H1 (cell line): ENCODE measurements around the gene CRYBB1. TPM values are rescaled to one million over a fixed set of nuclear protein-coding genes. Genes with fewer than 3 reads are reported as not detected.
A peak's percentile ranks its signal among the peaks of the same experiment; 100 is the strongest.

Source experiments
- CTCF ChIA-PET: fragments of 300-600 bp; sonication (Branson Sonifier 250); formaldehyde crosslinking; loops from one replicate; lab custom pipeline; 2021; ENCODE audit not compliant: partially characterized antibody; lab: Charles Lee
- POLR2A ChIA-PET: fragments of 300-600 bp; sonication (Branson Sonifier 250); formaldehyde crosslinking; loops from one replicate; lab custom pipeline; 2021; ENCODE audit warnings: inconsistent platforms; ENCODE audit not compliant: partially characterized antibody; lab: Charles Lee
- DNase-seq, 2 experiments: peaks; one replicate each; pipeline versions ENCODE4 v3.0.0 to v3.0.0-alpha.2; 2010 to 2022; ENCODE audit warnings: low spot score in 2 of 2, low read depth in 1 of 2, mixed read lengths in 1 of 2
- FAIRE-seq: peaks from 2 replicates; lab custom pipeline; 2011; peaks lifted over from hg19 to GRCh38; lab: Jason Lieb, UNC
- H2AFZ ChIP-seq: 2 replicates; pipeline ENCODE4 v1.8.1; 2012; ENCODE audit warnings: low read length, inconsistent platforms
- H2AK5ac ChIP-seq: 2 replicates; pipeline ENCODE4 v1.6.1; 2013; ENCODE audit warnings: low read depth, low read length
- H2BK120ac ChIP-seq: replicated peaks from 2 replicates; pipeline ENCODE3; 2013; ENCODE audit warnings: low read depth, low read length, inconsistent platforms
- H2BK12ac ChIP-seq: 2 replicates; pipeline ENCODE4 v1.6.1; 2013; ENCODE audit warnings: low read depth, low read length
- H2BK15ac ChIP-seq: 2 replicates; pipeline ENCODE4 v1.6.1; 2013; ENCODE audit warnings: low read length
- H2BK20ac ChIP-seq: 2 replicates; pipeline ENCODE4 v1.6.1; 2013; ENCODE audit warnings: low read length
- H2BK5ac ChIP-seq: 2 replicates; pipeline ENCODE4 v1.6.1; 2013; ENCODE audit warnings: low read depth, low read length
- H3K14ac ChIP-seq: 2 replicates; pipeline ENCODE4 v1.6.1; 2013; ENCODE audit warnings: inconsistent platforms; ENCODE audit not compliant: insufficient read length
- H3K18ac ChIP-seq: 2 replicates; pipeline ENCODE4 v1.6.1; 2013; ENCODE audit warnings: low read length; ENCODE audit errors: extremely low read depth
- H3K23ac ChIP-seq: 2 replicates; pipeline ENCODE4 v1.6.1; 2013; ENCODE audit warnings: inconsistent platforms; ENCODE audit not compliant: insufficient read length
- H3K23me2 ChIP-seq: 2 replicates; pipeline ENCODE4 v1.6.1; 2013; ENCODE audit warnings: low read depth, low read length
- H3K27ac ChIP-seq: 2 replicates; pipeline ENCODE4 v1.6.1; 2011; ENCODE audit warnings: low read depth, low read length, inconsistent platforms
- H3K27me3 ChIP-seq, 4 experiments: replicated peaks in 1 of 4; 1 replicate in 1 of 4; 2 replicates in 3 of 4; pipeline versions ENCODE4 v1.6.1 to v1.8.1; 2011 to 2013; ENCODE audit warnings: low read length in 3 of 4, mild to moderate bottlenecking in 3 of 4, inconsistent platforms in 2 of 4, mixed read lengths in 2 of 4, moderate library complexity in 1 of 4; ENCODE audit not compliant: control insufficient read depth in 3 of 4, insufficient read depth in 3 of 4; ENCODE audit errors: extremely low read depth in 1 of 4
- H3K36me3 ChIP-seq, 4 experiments: 2 replicates each; pipeline versions ENCODE4 v1.6.1 to v1.8.1; 2011 to 2013; ENCODE audit warnings: mild to moderate bottlenecking in 4 of 4, low read length in 3 of 4, moderate library complexity in 2 of 4, control low read depth in 1 of 4, inconsistent platforms in 1 of 4; ENCODE audit not compliant: insufficient read depth in 4 of 4, control insufficient read depth in 2 of 4
- H3K4ac ChIP-seq: replicated peaks from 2 replicates; pipeline ENCODE3; 2013; ENCODE audit warnings: low read length, low read depth, mixed read lengths, inconsistent platforms; ENCODE audit not compliant: insufficient read length
- H3K4me1 ChIP-seq, 4 experiments: replicated peaks in 1 of 4; 1 replicate in 1 of 4; 2 replicates in 3 of 4; pipeline versions ENCODE4 v1.6.1 to v1.8.1; 2011 to 2013; ENCODE audit warnings: low read length in 3 of 4, inconsistent platforms in 2 of 4, mixed read lengths in 1 of 4; ENCODE audit not compliant: insufficient read depth in 4 of 4, control insufficient read depth in 3 of 4
- H3K4me2 ChIP-seq, 2 experiments: 2 replicates each; pipeline versions ENCODE4 v1.6.1 to v1.8.1; 2011 to 2013; ENCODE audit warnings: low read depth in 2 of 2, low read length in 2 of 2, control low read depth in 1 of 2, inconsistent platforms in 1 of 2, mild to moderate bottlenecking in 1 of 2; ENCODE audit not compliant: insufficient read depth in 1 of 2
- H3K4me3 ChIP-seq, 4 experiments: fragments of 200-600, 300-600 bp in 1 of 4; sonication (generic), shearing (Covaris generic), sonication (Bioruptor Twin) in 1 of 4; 2 replicates each; pipeline versions ENCODE4 v1.5.1 to v1.8.1; 2011 to 2016; ENCODE audit warnings: low read length in 4 of 4, low read depth in 3 of 4, control low read depth in 2 of 4, inconsistent platforms in 2 of 4, mild to moderate bottlenecking in 2 of 4, mixed read lengths in 1 of 4, moderate library complexity in 1 of 4; ENCODE audit not compliant: insufficient read depth in 2 of 4; ENCODE audit errors: extremely low read depth in 1 of 4
- H3K56ac ChIP-seq: replicated peaks from 2 replicates; pipeline ENCODE3; 2013; ENCODE audit warnings: low read depth, mild to moderate bottlenecking, mixed read lengths, low read length, inconsistent platforms; ENCODE audit not compliant: insufficient read length
- H3K79me1 ChIP-seq: 2 replicates; pipeline ENCODE4 v1.6.1; 2013; ENCODE audit warnings: low read depth, low read length, control low read depth
- H3K79me2 ChIP-seq, 2 experiments: 2 replicates each; pipeline versions ENCODE4 v1.6.1 to v1.8.1; 2012 to 2013; ENCODE audit warnings: low read length in 2 of 2, mild to moderate bottlenecking in 2 of 2, inconsistent platforms in 1 of 2; ENCODE audit not compliant: insufficient read depth in 2 of 2, control insufficient read depth in 1 of 2
- H3K9ac ChIP-seq, 4 experiments: replicated peaks in 1 of 4; 1 replicate in 1 of 4; 2 replicates in 3 of 4; pipeline versions ENCODE4 v1.6.1 to v1.8.1; 2011 to 2013; ENCODE audit warnings: low read depth in 3 of 4, low read length in 3 of 4, control low read depth in 2 of 4, mild to moderate bottlenecking in 2 of 4, moderate library complexity in 2 of 4, inconsistent platforms in 1 of 4; ENCODE audit errors: extremely low read depth in 1 of 4
- H3K9me3 ChIP-seq, 2 experiments: 2 replicates each; pipeline versions ENCODE4 v1.6.1 to v1.8.1; 2012 to 2013; ENCODE audit warnings: mild to moderate bottlenecking in 2 of 2, moderate library complexity in 2 of 2, control low read depth in 1 of 2, inconsistent platforms in 1 of 2, low read depth in 1 of 2, low read length in 1 of 2, mixed read lengths in 1 of 2; ENCODE audit not compliant: insufficient read depth in 2 of 2
- H4K20me1 ChIP-seq, 2 experiments: replicated peaks in 1 of 2; 2 replicates each; pipeline versions ENCODE3 to v1.8.1; 2011 to 2013; ENCODE audit warnings: inconsistent platforms in 2 of 2, low read length in 2 of 2, mild to moderate bottlenecking in 1 of 2; ENCODE audit not compliant: insufficient read depth in 2 of 2, control insufficient read depth in 1 of 2
- H4K5ac ChIP-seq: 2 replicates; pipeline ENCODE4 v1.6.1; 2013; ENCODE audit warnings: low read length, low read depth, mixed read lengths, inconsistent platforms; ENCODE audit not compliant: insufficient read length
- H4K8ac ChIP-seq: 2 replicates; pipeline ENCODE4 v1.8.0; 2013; ENCODE audit warnings: mild to moderate bottlenecking, moderate library complexity, low read length, inconsistent platforms; ENCODE audit not compliant: insufficient read depth; ENCODE audit errors: extremely low read depth
- H4K91ac ChIP-seq: replicated peaks from 2 replicates; pipeline ENCODE3; 2013; ENCODE audit warnings: low read length, mixed read lengths, inconsistent platforms; ENCODE audit not compliant: insufficient read length
- MAFK ChIP-seq: IDR thresholded peaks from 2 replicates; pipeline ENCODE4 v1.6.1; 2012; ENCODE audit warnings: low read depth, mild to moderate bottlenecking, improper control_type of control experiment, low read length
- RFX5 ChIP-seq: IDR thresholded peaks from 2 replicates; pipeline ENCODE4 v1.6.1; 2011; ENCODE audit warnings: low read depth, low read length, improper control_type of control experiment, borderline replicate concordance
- SIN3A ChIP-seq, 2 experiments: IDR thresholded peaks in 1 of 2; conservative IDR thresholded peaks in 1 of 2; 2 replicates each; pipeline ENCODE4 v1.6.1; 2011 to 2012; ENCODE audit warnings: low read length in 2 of 2, improper control_type of control experiment in 1 of 2, low read depth in 1 of 2, mild to moderate bottlenecking in 1 of 2
- WGBS, 2 experiments: shearing (Covaris generic) in 1 of 2; methylation state at CpG; one replicate each; pipeline versions ENCODE4 v1.1.6 to v1.1.7; 2013 to 2015; ENCODE audit warnings: low lambda C conversion rate in 2 of 2, mixed read lengths in 2 of 2, inconsistent platforms in 1 of 2, low coverage in 1 of 2, missing lambda C conversion rate in 1 of 2; ENCODE audit not compliant: insufficient replicate concordance in 2 of 2, insufficient coverage in 1 of 2, insufficient read length in 1 of 2; ENCODE audit errors: extremely low coverage in 1 of 2, missing lambda C conversion rate in 1 of 2; 5-methylcytosine and 5-hydroxymethylcytosine counted together
- polyA plus RNA-seq, 7 experiments: library from polyadenylated mRNA; depleted of rRNA in 3 of 7; stranded (reverse) in 5 of 7; unstranded in 2 of 7; fragments of >200 nt in 5 of 7; fragments of 200-250 nt in 2 of 7; gene quantifications; 1 replicate in 5 of 7; 2 replicates in 1 of 7; 4 replicates in 1 of 7; pipeline versions ENCODE4 v1.2.1 to v1.2.3, GENCODE V29; 2011 to 2013; ENCODE audit warnings: missing spikeins in 2 of 7, mixed read lengths in 2 of 7
- total RNA-seq: library from RNA; stranded (reverse); fragmentation: NEBNext Ultra II Directional; extraction: Animal tissue kit (Norgen Biotek cat#: 25700); gene quantifications from 2 replicates; pipeline ENCODE4 v1.2.1, GENCODE V29; 2021
- TF ChIP-seq, protein P1 (sequence below): IDR thresholded peaks from 2 replicates; pipeline ENCODE4 v1.6.1; 2012; ENCODE audit warnings: inconsistent platforms

The CRYBB1 gene
- total and polyA plus RNA-seq, 2 of the 8 experiments (the other 6 are each of a cell fraction or from before 2014, with no cell fraction given): 1.7 to 6.0 TPM

GRCh38 chr22:26635117-26635516, 17.3 kb upstream of the CRYBB1 start:
- H2BK5ac ChIP-seq: no peak overlapping the region
- H3K4me1 ChIP-seq: peaks cover 0 to under 1% (median 0%) of the 10 kb centered on the region in 4 experiments; a peak in 2 of 7 replicates
- H3K23ac ChIP-seq: no peak overlapping the region
- H2BK12ac ChIP-seq: 0 out of 2 replicates have a peak overlapping the region, but pooled peaks have one; percentile 68
- H4K5ac ChIP-seq: no peak overlapping the region
- no peak overlapping the region for H4K8ac ChIP-seq
- no peak overlapping the region for H3K14ac ChIP-seq
- no peak overlapping the region for H3K4ac ChIP-seq
- no peak overlapping the region for H2AK5ac ChIP-seq
- no peak overlapping the region for H3K4me3 ChIP-seq
- no peak overlapping the region for H2BK120ac ChIP-seq
- H4K91ac ChIP-seq: no peak overlapping the region
- H3K4me2 ChIP-seq: no peak overlapping the region
- H3K79me1 ChIP-seq: no peaks in the 10 kb centered on the region
- no peak overlapping the region for H3K56ac ChIP-seq
- no peak for FAIRE-seq
- no peak overlapping the region for H3K9ac ChIP-seq
- H3K27ac ChIP-seq: no peak overlapping the region
- H4K20me1 ChIP-seq: no peaks in the 10 kb centered on the region
- H3K79me2 ChIP-seq: no peaks in the 10 kb centered on the region
- ChIA-PET POLR2A (interaction anchor here (0.5 kb wide), 1 partner anchor 213 kb away, joined by 3 read pairs; no protein-coding TSS in a partner anchor), CTCF (interaction anchor here (1.0 kb wide), 1 partner anchor 49 kb away, joined by 3 read pairs; no protein-coding TSS in a partner anchor)
- no peaks in the 10 kb centered on the region for H3K36me3 ChIP-seq
- no peaks in the 10 kb centered on the region for H3K23me2 ChIP-seq
- no peak overlapping the region for H2AFZ ChIP-seq
- no peak overlapping the region for H3K18ac ChIP-seq
- WGBS, 2 experiments: 98% methylated on average over 2 of the region's 2 CpGs; no CpG with 5 or more reads in 1 of the 2 experiments
- no peaks in the 10 kb centered on the region for H3K9me3 ChIP-seq
- H3K27me3 ChIP-seq: no peaks in the 10 kb centered on the region
- DNase-seq: no peak
- no peak overlapping the region for H2BK15ac ChIP-seq
- H2BK20ac ChIP-seq: 0 out of 2 replicates have a peak overlapping the region, but pooled peaks have one; percentile 8
- no peak for TF ChIP-seq SIN3A (conservative IDR thresholded peaks at IDR 0.05 in 1 of 2, IDR thresholded peaks at IDR 0.05 in 1 of 2; ENCODE audit: low read depth in 1 of 2, low read length in 2 of 2)
- TF ChIP-seq, protein P1, sequence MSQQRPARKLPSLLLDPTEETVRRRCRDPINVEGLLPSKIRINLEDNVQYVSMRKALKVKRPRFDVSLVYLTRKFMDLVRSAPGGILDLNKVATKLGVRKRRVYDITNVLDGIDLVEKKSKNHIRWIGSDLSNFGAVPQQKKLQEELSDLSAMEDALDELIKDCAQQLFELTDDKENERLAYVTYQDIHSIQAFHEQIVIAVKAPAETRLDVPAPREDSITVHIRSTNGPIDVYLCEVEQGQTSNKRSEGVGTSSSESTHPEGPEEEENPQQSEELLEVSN: no peak
- TF ChIP-seq MAFK: no peak
- no peak for TF ChIP-seq RFX5
